Endodermal cell (in vitro differentiated cells): ENCODE results near the gene ZNF627. TPM values are rescaled to one million over a fixed set of nuclear protein-coding genes. Genes with fewer than 3 reads are reported as not detected.

Experiments used
- DNase-seq: peaks from one replicate; pipeline ENCODE4 v3.0.0-alpha.2; 2017
- H3K27ac ChIP-seq: 2 replicates; pipeline ENCODE4 v1.5.1; 2013; ENCODE audit warnings: mild to moderate bottlenecking, low read depth, low read length, moderate library complexity
- H3K27me3 ChIP-seq: 2 replicates; pipeline ENCODE4 v1.6.1; 2013; ENCODE audit warnings: mild to moderate bottlenecking, low read length, moderate library complexity; ENCODE audit not compliant: insufficient read depth, control insufficient read depth, poor library complexity, severe bottlenecking
- H3K36me3 ChIP-seq: 2 replicates; pipeline ENCODE4 v1.7.0; 2013; ENCODE audit warnings: mild to moderate bottlenecking, low read length, moderate library complexity; ENCODE audit not compliant: control insufficient read depth, insufficient read depth
- H3K4me1 ChIP-seq: one replicate; pipeline ENCODE4 v1.7.0; 2013; ENCODE audit warnings: low read length; ENCODE audit not compliant: control insufficient read depth, insufficient read depth
- H3K4me3 ChIP-seq: 2 replicates; pipeline ENCODE4 v1.5.1; 2013; ENCODE audit warnings: mild to moderate bottlenecking, low read length, moderate library complexity
- H3K9ac ChIP-seq: 2 replicates; pipeline ENCODE4 v1.6.1; 2013; ENCODE audit warnings: mild to moderate bottlenecking, low read length, moderate library complexity; ENCODE audit not compliant: poor library complexity, severe bottlenecking; ENCODE audit errors: extremely low read depth
- H3K9me3 ChIP-seq: 2 replicates; pipeline ENCODE4 v1.6.1; 2013; ENCODE audit warnings: mild to moderate bottlenecking, low read length, moderate library complexity; ENCODE audit not compliant: control insufficient read depth
- H3K27ac Mint-ChIP-seq: 2 replicates; pipeline ENCODE4 v1.8.0; 2020; ENCODE audit warnings: mixed read lengths
- H3K27me3 Mint-ChIP-seq: 2 replicates; pipeline ENCODE4 v1.8.0; 2021; ENCODE audit warnings: mild to moderate bottlenecking, mixed read lengths; ENCODE audit not compliant: insufficient read depth
- H3K36me3 Mint-ChIP-seq: 2 replicates; pipeline ENCODE4 v1.8.0; 2020; ENCODE audit warnings: low read depth, mixed read lengths
- H3K4me1 Mint-ChIP-seq: 2 replicates; pipeline ENCODE4 v1.8.0; 2020; ENCODE audit warnings: mixed read lengths
- H3K4me3 Mint-ChIP-seq: 2 replicates; pipeline ENCODE4 v1.8.0; 2020; ENCODE audit warnings: mild to moderate bottlenecking, moderate library complexity, mixed read lengths
- H3K9me3 Mint-ChIP-seq: 2 replicates; pipeline ENCODE4 v1.8.0; 2020; ENCODE audit warnings: mild to moderate bottlenecking, mixed read lengths
- CTCF ChIP-seq: fragments of 200-600 bp; sonication (generic); conservative IDR thresholded peaks from 2 replicates; pipeline ENCODE4 v1.5.0; 2021; ENCODE audit warnings: antibody characterized with exemption, mild to moderate bottlenecking
- WGBS, 2 experiments: methylation state at CpG; one replicate each; pipeline versions ENCODE4 v1.1.5 to v1.1.7; 2013; ENCODE audit warnings: missing lambda C conversion rate in 2 of 2, mixed read lengths in 1 of 2; ENCODE audit not compliant: insufficient coverage in 1 of 2, insufficient read length in 1 of 2; 5-methylcytosine and 5-hydroxymethylcytosine counted together
- long read RNA-seq, 4 experiments: library from polyadenylated mRNA in 2 of 4; library from RNA in 1 of 4; library from capped mRNA in 1 of 4; stranded (forward) in 3 of 4; unstranded in 1 of 4; transcript quantifications; one replicate each; pipeline ENCODE4 v2.0.0, GENCODE V29; 2020 to 2021; ENCODE audit warnings: inconsistent platforms in 1 of 4
- polyA plus RNA-seq, 2 experiments: library from polyadenylated mRNA; stranded (reverse); fragments of 50-300 nt; gene quantifications; one replicate each; pipeline ENCODE4 v1.2.3, GENCODE V29; 2013
- total RNA-seq, 2 donors: library from RNA; stranded (reverse); fragmentation: NEBNext Ultra II Directional in 1 of 2; extraction: Animal tissue kit (Norgen Biotek cat#: 25700) in 1 of 2; gene quantifications; 2 replicates in 1 of 2; 3 replicates in 1 of 2; pipeline ENCODE4 v1.2.1, GENCODE V29; 2021

ZNF627 gene
- total RNA-seq, result 10 to 100 TPM; 22.0 to 30.5 TPM
- 22.4 TPM for polyA plus RNA-seq (2013, experiment 1 of 2)
- 23.3 TPM for polyA plus RNA-seq (2013, experiment 2 of 2)
- long read RNA-seq, experiment 1, transcript ZNF627-201 (4 exons, 2,840 nt), result major isoform, 10 of 16 reads
- long read RNA-seq, experiment 1, partial matches to known transcripts, result 1 of 16 reads
- long read RNA-seq, experiment 1, other reads (novel, unspliced or antisense), result 5 of 16 reads
- long read RNA-seq, experiment 2, transcript ZNF627-201 (4 exons, 2,840 nt), result major isoform, 22 of 32 reads
- long read RNA-seq, experiment 2, partial matches to known transcripts, result 1 of 32 reads
- long read RNA-seq, experiment 2, other reads (novel, unspliced or antisense), result 9 of 32 reads
- long read RNA-seq, experiment 3, transcript ZNF627-201 (4 exons, 2,840 nt), result major isoform, 192 of 209 reads
- long read RNA-seq, experiment 3, partial matches to known transcripts, result 1 of 209 reads
- long read RNA-seq, experiment 3, other reads (novel, unspliced or antisense), result 15 of 209 reads
- long read RNA-seq, experiment 4, transcript ZNF627-201 (4 exons, 2,840 nt), result major isoform, 27 of 29 reads
- long read RNA-seq, experiment 4, partial matches to known transcripts, result 0 of 29 reads
- long read RNA-seq, experiment 4, other reads (novel, unspliced or antisense), result 2 of 29 reads

DNA sequence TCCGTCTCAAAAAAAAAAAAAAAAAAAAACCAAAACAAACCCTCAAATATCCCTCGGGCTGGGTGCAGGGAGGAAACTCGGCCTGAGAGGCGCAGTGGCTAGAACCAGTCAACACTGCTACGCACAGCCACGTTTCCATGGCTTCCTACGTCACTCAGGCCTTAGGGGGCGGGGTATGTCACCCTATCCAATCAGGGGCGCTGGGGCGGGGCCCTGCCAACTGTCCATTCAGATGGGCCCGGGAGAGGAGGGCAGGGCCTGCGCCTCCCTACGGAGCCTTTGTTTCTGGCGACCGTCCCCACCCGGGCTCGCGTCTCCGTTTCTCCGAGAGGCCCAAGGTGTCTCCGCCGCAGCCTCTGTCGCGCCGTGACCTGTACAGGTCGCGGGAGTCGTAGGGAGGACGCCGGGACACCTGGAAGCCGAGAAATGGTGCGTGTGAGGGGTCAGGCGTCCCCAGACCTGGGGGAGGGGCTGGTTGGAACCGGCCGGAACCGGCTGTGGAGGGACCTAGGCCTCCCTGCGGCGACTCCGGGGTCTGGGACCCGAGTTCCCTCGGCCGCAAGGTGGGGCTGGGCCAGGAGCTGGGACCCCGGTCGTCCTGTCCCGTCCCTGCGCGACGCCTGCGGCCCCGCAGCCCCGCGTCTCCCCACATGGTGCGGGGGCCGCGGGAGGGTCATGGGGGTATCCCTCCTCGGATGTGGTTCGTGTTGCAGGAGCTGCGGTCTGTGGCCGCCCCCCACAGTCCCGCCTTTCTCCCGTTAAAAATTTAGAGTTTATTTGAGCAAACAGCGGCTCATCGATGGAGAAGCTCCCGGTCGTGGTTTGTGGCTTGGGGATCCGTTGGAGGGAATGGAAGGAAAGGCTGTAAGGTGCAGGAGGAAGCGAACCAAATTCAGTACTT is at the start of gene ZNF627:
Gene ZNF627, plus strand, starts transcription at position 282 of the 901 bp plus-strand sequence. Its CDS starts 145 bp downstream, at position 427.
- Histone ChIP-seq H3K9ac (peak within 1 kb of the TSS; percentile 99), H3K4me3 (peak within 1 kb of the TSS; percentile 99), H3K27me3 (no peaks in the 10 kb centered on the region), H3K27ac (peak within 1 kb of the TSS; percentile 99), H3K36me3 (peaks cover 33% of the 10 kb centered on the region), H3K4me1 (peaks cover 3% of the 10 kb centered on the region), H3K9me3 (peaks cover 13% of the 10 kb centered on the region)
- Mint-ChIP-seq H3K9me3 (peaks cover 15% of the 10 kb centered on the region), H3K4me3 (peak within 1 kb of the TSS; percentile 97), H3K27me3 (no peaks in the 10 kb centered on the region), H3K4me1 (no peaks in the 10 kb centered on the region), H3K27ac (peak within 1 kb of the TSS; percentile 98), H3K36me3 (peaks cover 42% of the 10 kb centered on the region)
- WGBS, 2 experiments, result 0 to 1% methylated on average over 35 to 66 of the region's 67 CpGs
- DNase-seq, result peak; percentile 99
- peak; percentile 42 for TF ChIP-seq CTCF

DNA sequence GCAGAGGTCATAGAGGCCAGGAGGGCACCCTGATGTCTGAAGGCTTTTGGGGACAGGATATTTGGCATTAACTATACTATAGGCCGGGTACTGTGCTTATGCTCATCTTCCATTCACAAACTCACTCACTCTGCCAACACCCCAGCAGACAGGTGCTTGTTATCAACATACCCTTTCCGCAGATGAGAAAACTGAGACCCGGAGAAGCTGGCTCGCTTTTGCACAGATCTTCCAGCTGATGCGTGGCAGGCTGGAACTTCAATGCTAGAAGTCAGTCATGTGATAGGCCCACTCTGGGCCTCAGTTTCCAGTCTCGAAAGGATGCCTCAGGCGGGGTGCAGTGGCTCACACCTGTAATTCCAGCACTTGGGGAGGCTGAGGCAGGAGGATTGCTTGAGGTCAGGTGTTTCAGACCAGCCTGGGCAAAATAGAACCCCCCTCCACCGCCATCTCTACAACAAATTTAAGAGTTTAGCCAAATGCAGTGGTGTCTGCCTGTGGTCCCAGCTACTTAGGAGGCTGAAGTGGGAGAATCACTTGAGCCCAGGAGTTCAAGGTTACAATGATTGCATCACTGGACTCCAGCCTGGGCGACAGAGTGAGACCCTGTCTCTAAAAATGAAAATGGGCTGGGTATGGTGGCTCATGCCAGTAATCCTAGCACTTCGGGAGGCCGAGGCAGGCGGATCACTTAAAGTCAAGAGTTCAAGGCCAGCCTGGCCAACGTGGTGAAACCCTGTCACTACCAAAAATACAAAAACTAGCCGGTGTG is 49.2 kb upstream of the ZNF627 start:
- Histone ChIP-seq H3K9ac (no peak overlapping the region), H3K27me3 (no peaks in the 10 kb centered on the region), H3K36me3 (peaks cover 41% of the 10 kb centered on the region), H3K9me3 (no peaks in the 10 kb centered on the region), H3K4me3 (no peak overlapping the region), H3K27ac (no peak overlapping the region), H3K4me1 (no peaks in the 10 kb centered on the region)
- WGBS, 2 experiments, result 96% methylated on average over 11 to 14 of the region's 14 CpGs
- Mint-ChIP-seq H3K4me1 (no peaks in the 10 kb centered on the region), H3K27me3 (no peaks in the 10 kb centered on the region), H3K9me3 (no peaks in the 10 kb centered on the region), H3K27ac (no peak overlapping the region), H3K36me3 (peaks cover 14% of the 10 kb centered on the region), H3K4me3 (no peak overlapping the region)
- TF ChIP-seq CTCF, result no peak
- DNase-seq, result no peak
